ENCODE measurements around the gene PDE1C.

PDE1C gene

DNA sequence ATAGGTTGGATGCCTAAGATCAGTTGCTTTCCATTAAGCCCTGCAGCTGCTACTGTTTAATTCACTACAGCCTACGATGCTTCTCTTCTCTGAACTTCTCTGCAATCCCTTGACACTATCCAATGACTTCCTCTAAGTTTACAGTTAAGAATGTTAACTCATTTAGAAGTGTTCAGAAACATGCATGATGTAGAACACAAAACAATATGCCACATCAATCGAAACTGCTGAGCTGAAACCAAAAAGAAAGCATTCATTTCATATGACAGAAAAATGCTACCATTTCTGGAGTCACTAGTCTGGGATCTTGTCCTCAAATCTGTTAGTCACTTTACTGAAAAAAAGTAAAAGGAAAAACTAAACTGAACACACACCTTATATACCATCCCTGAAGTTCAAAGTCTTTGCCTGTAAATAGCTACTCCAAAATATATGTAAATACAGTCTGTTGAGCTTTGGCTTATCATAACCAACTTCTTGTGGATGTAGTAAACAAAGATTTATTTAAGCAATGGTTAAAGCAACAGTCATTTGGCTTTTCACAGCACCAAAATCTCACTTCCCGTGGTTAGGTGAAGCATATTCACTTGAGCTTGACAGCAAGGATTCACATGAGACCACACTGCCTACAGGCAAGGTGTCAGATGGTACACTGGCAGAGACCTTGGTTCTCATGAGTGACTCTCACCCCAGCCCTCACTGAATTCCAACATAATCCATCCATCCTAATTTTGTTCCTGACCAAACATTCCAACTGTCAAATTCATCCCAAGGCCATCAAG is 196.2 kb downstream of the PDE1C start:
- H3K4me3 ChIP-seq (ENCODE audit: low read depth, low read length) = no peak overlapping the region
- TF ChIP-seq, protein P1, sequence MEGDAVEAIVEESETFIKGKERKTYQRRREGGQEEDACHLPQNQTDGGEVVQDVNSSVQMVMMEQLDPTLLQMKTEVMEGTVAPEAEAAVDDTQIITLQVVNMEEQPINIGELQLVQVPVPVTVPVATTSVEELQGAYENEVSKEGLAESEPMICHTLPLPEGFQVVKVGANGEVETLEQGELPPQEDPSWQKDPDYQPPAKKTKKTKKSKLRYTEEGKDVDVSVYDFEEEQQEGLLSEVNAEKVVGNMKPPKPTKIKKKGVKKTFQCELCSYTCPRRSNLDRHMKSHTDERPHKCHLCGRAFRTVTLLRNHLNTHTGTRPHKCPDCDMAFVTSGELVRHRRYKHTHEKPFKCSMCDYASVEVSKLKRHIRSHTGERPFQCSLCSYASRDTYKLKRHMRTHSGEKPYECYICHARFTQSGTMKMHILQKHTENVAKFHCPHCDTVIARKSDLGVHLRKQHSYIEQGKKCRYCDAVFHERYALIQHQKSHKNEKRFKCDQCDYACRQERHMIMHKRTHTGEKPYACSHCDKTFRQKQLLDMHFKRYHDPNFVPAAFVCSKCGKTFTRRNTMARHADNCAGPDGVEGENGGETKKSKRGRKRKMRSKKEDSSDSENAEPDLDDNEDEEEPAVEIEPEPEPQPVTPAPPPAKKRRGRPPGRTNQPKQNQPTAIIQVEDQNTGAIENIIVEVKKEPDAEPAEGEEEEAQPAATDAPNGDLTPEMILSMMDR (IDR thresholded peaks at IDR 0.05; ENCODE audit: low read depth, low read length) = no peak

DNA sequence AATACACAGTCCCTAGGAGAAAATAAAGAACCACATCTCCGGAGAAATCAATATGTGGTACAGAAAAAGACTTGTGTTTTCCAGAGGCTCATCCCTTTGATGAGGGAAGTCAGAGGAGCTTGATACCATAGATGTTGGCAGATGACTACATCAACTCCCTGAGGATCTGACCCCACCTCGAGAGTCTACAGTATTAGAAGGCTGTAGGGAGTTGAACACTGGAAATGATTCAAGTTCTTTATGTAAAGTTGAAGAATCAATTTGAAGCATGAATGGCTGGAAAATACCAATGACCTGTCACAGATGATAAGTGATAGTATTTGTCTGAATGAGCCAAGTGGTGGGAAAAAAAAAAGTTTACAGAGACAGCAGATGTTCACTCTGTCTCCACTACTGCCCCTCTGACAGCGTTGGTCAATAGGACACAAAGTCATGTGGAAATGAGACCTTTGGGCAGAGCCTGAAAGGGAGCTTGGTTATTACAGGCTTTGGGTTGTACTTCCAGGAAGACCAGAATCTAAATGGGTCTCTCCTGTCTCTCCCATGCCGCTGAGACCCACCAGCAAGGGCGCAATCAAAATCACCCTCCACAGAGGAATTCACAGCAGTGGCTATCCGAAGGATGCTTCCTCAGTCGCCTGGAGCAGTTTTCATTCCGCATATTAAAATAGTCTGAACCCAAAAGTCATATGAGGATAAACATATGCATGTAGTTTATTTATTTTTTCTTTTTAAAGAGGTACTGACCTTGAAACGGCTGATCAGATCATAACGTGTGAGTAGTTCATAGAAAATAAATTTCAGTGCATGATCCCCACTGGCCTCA is 197.4 kb downstream of the PDE1C start:
- no peak overlapping the region for H3K4me3 ChIP-seq (ENCODE audit: low read depth, low read length)
- TF ChIP-seq, protein P1 (IDR thresholded peaks at IDR 0.05; ENCODE audit: low read depth, low read length) = no peak

DNA sequence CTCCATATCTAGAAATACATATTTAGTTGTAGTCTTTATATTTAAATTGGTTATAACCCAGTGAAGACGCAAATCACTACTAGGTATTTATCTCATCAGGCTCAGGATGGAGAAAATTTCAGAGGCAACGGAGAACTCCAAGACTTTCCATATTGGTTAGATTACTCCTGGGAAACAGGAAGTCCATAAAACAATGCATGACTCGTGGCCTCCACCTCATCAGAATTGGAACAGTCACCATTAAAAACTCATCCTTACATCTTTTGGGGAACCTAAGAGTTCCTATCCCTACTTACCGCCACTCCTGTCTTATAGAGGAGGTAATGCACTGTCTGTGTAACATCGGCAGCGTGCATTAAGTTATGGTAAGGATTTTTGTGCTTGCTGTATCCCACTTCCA is 205.6 kb downstream of the PDE1C start:
- H3K4me3 ChIP-seq (ENCODE audit: low read depth, low read length) = no peak overlapping the region
- TF ChIP-seq, protein P1 (IDR thresholded peaks at IDR 0.05; ENCODE audit: low read depth, low read length) = no peak

DNA sequence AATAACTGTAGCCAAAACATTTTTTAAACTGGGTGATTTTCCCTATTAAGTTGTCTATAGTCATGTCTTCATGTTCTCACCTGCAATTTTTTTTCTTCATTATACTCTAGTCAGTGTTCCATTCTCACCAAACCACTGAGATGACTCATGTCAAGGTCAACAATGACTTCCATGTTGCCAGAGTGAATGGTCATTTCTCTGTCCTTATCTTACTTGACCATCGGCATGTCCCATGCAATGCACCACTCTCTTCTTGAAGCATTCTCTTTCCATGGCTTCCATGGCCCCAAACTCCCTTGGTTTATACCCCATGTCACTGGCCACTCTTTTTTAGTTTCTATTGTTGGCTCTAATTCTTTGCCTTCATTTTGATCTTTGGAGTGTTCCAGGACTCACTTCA is 209.3 kb downstream of the PDE1C start:
- TF ChIP-seq, protein P1 (IDR thresholded peaks at IDR 0.05; ENCODE audit: low read depth, low read length) = no peak
- no peak overlapping the region for H3K4me3 ChIP-seq (ENCODE audit: low read depth, low read length)

DNA sequence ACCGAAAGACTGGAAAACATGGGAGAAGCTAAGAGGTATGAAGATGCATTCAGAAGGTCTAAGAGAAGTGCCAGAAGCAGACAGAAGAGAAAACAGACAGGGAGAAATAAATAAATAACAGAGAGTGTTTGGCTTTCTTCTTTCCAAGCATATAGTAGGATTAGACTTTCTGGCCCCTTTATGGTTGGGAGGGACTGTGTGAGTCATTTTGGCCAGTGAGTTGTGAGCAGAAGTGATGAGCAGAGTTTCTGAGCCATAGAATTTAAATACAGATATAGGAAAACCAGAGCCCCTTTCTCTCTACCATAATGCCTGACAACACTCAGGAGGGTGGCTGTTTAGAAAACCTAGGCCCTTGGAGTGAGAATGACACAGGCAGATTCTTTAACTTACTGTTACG is 212.2 kb downstream of the PDE1C start:
- no peak overlapping the region for H3K4me3 ChIP-seq (ENCODE audit: low read depth, low read length)
- TF ChIP-seq, protein P1 (IDR thresholded peaks at IDR 0.05; ENCODE audit: low read depth, low read length) = no peak

DNA sequence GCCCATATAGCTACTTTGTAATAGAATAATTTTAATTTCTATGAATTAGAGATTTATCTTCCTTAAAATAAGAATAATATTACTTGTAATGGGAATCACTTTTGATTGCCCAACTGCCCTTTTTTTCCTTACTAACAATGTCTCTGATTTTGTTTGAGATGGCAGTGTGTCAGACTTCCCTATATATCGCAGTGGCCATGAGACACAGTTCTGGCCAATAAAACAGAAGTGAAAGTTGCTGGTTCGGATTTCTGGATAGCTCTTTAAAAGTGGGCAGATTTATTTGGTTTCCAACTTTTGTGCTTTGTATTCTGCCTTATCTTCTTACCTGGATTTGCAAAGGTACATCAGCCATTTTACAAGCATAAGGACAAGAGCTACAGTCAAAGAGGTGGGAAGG is 213.0 kb downstream of the PDE1C start:
- TF ChIP-seq, protein P1 (IDR thresholded peaks at IDR 0.05; ENCODE audit: low read depth, low read length) = no peak
- no peak overlapping the region for H3K4me3 ChIP-seq (ENCODE audit: low read depth, low read length)

DNA sequence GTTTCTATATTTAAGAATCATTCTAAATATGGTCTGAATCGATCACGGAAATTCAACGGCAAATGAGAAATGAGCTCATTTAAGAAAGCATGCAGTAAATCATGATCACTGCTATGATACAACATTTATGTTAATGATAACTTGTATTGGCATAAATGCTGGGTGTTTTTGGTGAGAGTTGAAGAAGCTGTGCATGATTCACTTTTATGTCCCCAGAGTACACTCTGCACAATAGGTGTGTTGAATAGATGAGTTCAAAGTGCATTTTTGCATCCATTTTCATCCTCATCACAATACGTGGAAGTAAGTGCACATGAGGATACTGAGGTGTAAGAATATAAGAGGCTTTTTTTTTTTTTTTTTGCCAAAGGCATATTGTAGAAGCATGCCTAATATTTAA is 213.9 kb downstream of the PDE1C start:
- H3K4me3 ChIP-seq (ENCODE audit: low read depth, low read length) = no peak overlapping the region
- TF ChIP-seq, protein P1 (IDR thresholded peaks at IDR 0.05; ENCODE audit: low read depth, low read length) = no peak
